Esophagus muscularis mucosa (tissue), 4 donors: ENCODE results near the gene SH3PXD2A.

ENCODE experiments used
- CTCF ChIP-seq, 3 experiments: fragments of 200-600 bp in 2 of 3; fragments of 450-650 bp in 1 of 3; sonication (generic) in 2 of 3; IDR thresholded peaks; one replicate each; pipeline ENCODE4 v1.5.1; 2017 to 2019; ENCODE audit warnings: antibody characterized with exemption in 3 of 3, mild to moderate bottlenecking in 2 of 3, moderate library complexity in 1 of 3
- EP300 ChIP-seq: sonication (generic); formaldehyde crosslinking; IDR thresholded peaks from one replicate; pipeline ENCODE4 v1.6.1; 2017; ENCODE audit warnings: antibody characterized with exemption
- POLR2A ChIP-seq: fragments of 450-650 bp; IDR thresholded peaks from one replicate; pipeline ENCODE4 v1.6.1; 2017; ENCODE audit warnings: antibody characterized with exemption, moderate library complexity, mild to moderate bottlenecking, low read depth

GRCh38 chr10:103784089-103784488 lies 71.3 kb downstream of the SH3PXD2A start:
- TF ChIP-seq EP300, result no peak
- no peak for TF ChIP-seq CTCF (IDR thresholded peaks at IDR 0.05)
- TF ChIP-seq POLR2A, result no peak
